ENCODE measurements around the gene EIF4A3. TPM values are rescaled to one million over a fixed set of nuclear protein-coding genes. Genes with fewer than 3 reads are reported as not detected.

EIF4A3 gene
- total and polyA plus RNA-seq, 2 donors: 76.3 to 116 TPM

DNA sequence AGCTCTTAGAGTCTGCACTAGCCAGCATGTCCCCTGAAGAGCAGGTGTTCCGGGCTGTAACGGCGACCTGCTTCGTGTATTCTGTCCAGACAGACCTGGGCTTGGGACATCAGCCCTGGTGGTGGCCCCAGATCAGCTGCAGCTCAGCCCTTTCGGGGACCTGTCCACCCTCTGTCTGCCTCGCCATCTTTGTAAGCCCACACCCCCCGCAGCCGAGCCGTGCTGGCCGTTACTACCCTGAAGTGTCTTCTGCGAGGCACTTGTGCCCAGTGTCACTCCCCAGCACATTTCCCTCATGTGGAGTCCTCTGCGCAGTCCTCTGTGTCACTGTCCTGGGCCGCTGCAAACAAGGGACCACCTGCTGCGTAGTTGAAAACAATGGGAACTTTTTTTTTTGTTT lies 33.3 kb upstream of the EIF4A3 start:
- Histone ChIP-seq H3K9me3 (ENCODE audit: control insufficient read depth in 2 of 2, insufficient read depth in 1 of 2, low read length in 1 of 2) (no peaks in the 10 kb centered on the region), H3K27ac (ENCODE audit: low read depth in 1 of 2, low read length in 1 of 2) (no peak overlapping the region), H3K4me1 (ENCODE audit: control insufficient read depth in 2 of 2, insufficient read depth in 2 of 2, low read length in 2 of 2) (peaks cover 0 to 3% of the 10 kb centered on the region in 2 donors), H3K36me3 (ENCODE audit: control insufficient read depth in 2 of 2, insufficient read depth in 2 of 2, low read length in 1 of 2) (no peaks in the 10 kb centered on the region), H3K4me3 (ENCODE audit: low read length in 2 of 2) (no peak overlapping the region), H3K27me3 (ENCODE audit: control insufficient read depth in 2 of 2, insufficient read depth in 1 of 2, low read length in 1 of 2) (peaks cover 0 to 14% of the 10 kb centered on the region in 2 donors)
- DNase-seq (ENCODE audit: low read depth in 6 of 9, low spot score in 9 of 9): no peak
- 93% methylated on average over 14 of the region's 14 CpGs for WGBS

- no peak for DNase-seq (ENCODE audit: low read depth in 6 of 9, low spot score in 9 of 9)
- WGBS: 91% methylated on average over 21 of the region's 21 CpGs
- H3K4me1 ChIP-seq (ENCODE audit: control insufficient read depth in 2 of 2, insufficient read depth in 2 of 2, low read length in 2 of 2): no peaks in the 10 kb centered on the region
Measured at GRCh38 chr17:80177986-80178595, 31.2 kb upstream of the EIF4A3 start.

DNA sequence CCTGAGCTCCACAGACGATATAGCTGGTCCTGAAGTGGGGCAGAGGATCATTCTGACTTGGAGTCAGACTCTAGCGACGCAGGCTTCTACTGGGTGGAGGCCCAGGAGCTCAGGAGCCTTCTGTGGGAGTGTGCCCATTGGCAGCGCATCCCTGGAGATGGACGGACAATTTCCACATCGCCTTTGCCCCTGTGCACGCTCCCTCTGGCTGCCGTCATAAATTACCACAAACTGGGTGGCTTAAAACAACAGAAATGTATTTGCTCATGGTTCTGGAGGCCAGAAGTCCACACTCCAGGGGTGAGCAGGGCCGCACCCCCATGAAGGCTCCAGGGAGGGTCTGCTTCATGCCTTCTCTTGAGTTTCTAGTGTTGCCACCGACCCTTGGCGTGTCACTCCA lies 29.8 kb upstream of the EIF4A3 start:
- no peak for DNase-seq (ENCODE audit: low read depth in 6 of 9, low spot score in 9 of 9)
- H3K4me3 ChIP-seq (ENCODE audit: low read length in 2 of 2): no peak overlapping the region
- H3K9me3 ChIP-seq (ENCODE audit: control insufficient read depth in 2 of 2, insufficient read depth in 1 of 2, low read length in 1 of 2): no peaks in the 10 kb centered on the region
- 96% methylated on average over 11 of the region's 11 CpGs for WGBS
- H3K27me3 ChIP-seq (ENCODE audit: control insufficient read depth in 2 of 2, insufficient read depth in 1 of 2, low read length in 1 of 2): peaks cover 0 to 16% of the 10 kb centered on the region in 2 donors
- no peaks in the 10 kb centered on the region for H3K36me3 ChIP-seq (ENCODE audit: control insufficient read depth in 2 of 2, insufficient read depth in 2 of 2, low read length in 1 of 2)
- no peak overlapping the region for H3K27ac ChIP-seq (ENCODE audit: low read depth in 1 of 2, low read length in 1 of 2)
- H3K4me1 ChIP-seq (ENCODE audit: control insufficient read depth in 2 of 2, insufficient read depth in 2 of 2, low read length in 2 of 2): no peaks in the 10 kb centered on the region

More at GRCh38 chr17:80177986-80178595, 31.2 kb upstream of the EIF4A3 start:
- Histone ChIP-seq H3K4me3 (ENCODE audit: low read length in 2 of 2) (no peak overlapping the region), H3K9me3 (ENCODE audit: control insufficient read depth in 2 of 2, insufficient read depth in 1 of 2, low read length in 1 of 2) (no peaks in the 10 kb centered on the region), H3K36me3 (ENCODE audit: control insufficient read depth in 2 of 2, insufficient read depth in 2 of 2, low read length in 1 of 2) (no peaks in the 10 kb centered on the region), H3K27me3 (ENCODE audit: control insufficient read depth in 2 of 2, insufficient read depth in 1 of 2, low read length in 1 of 2) (peaks cover 0 to 15% of the 10 kb centered on the region in 2 donors), H3K27ac (ENCODE audit: low read depth in 1 of 2, low read length in 1 of 2) (no peak overlapping the region)

DNA sequence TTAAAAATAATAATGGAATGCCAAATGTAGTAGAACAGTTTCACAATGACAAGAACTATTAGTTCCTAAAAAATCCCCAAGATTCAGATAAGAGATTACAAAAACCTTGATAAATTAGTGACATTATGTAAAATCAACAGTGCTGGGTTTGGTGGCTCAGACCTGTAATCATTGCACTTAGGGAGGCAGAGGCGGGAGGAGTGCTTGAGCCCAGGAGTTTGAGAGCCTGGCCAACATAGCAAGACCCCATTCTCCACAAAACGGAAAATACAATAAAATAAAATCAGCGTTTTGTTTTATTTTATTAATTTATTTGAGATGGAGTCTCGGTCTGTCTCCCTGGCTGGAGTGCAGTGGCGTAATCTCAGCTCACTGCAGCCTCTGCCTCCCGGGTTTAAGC lies 27.0 kb upstream of the EIF4A3 start:
- WGBS: 97% methylated on average over 6 of the region's 6 CpGs
- Histone ChIP-seq H3K36me3 (ENCODE audit: control insufficient read depth in 2 of 2, insufficient read depth in 2 of 2, low read length in 1 of 2) (no peaks in the 10 kb centered on the region), H3K4me1 (ENCODE audit: control insufficient read depth in 2 of 2, insufficient read depth in 2 of 2, low read length in 2 of 2) (no peaks in the 10 kb centered on the region), H3K27ac (ENCODE audit: low read depth in 1 of 2, low read length in 1 of 2) (no peak overlapping the region), H3K9me3 (ENCODE audit: control insufficient read depth in 2 of 2, insufficient read depth in 1 of 2, low read length in 1 of 2) (no peaks in the 10 kb centered on the region), H3K4me3 (ENCODE audit: low read length in 2 of 2) (no peak overlapping the region), H3K27me3 (ENCODE audit: control insufficient read depth in 2 of 2, insufficient read depth in 1 of 2, low read length in 1 of 2) (peaks cover 0 to 16% of the 10 kb centered on the region in 2 donors)
- DNase-seq (ENCODE audit: low read depth in 6 of 9, low spot score in 9 of 9): no peak

DNA sequence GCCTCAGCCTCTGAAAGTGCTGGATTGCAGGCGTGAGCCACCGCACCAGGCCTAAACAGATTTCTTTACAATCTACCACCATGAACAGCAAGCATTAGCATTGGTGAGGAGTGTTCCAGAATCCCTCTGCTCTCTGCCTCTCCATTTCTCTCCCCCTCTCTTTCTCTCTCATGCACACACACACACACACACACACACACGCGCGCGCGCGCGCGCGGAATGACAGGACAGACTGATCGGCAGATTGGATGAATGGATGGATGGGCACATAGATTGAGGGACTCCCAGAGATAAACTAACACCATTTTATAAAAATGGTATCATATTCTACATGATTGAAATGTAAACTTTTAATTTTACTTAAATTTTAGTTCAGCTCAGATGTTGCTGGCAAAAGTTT lies 26.2 kb upstream of the EIF4A3 start:
- no peaks in the 10 kb centered on the region for H3K4me1 ChIP-seq (ENCODE audit: control insufficient read depth in 2 of 2, insufficient read depth in 2 of 2, low read length in 2 of 2)
- no peak for DNase-seq (ENCODE audit: low read depth in 6 of 9, low spot score in 9 of 9)
- no peaks in the 10 kb centered on the region for H3K9me3 ChIP-seq (ENCODE audit: control insufficient read depth in 2 of 2, insufficient read depth in 1 of 2, low read length in 1 of 2)
- peaks cover 0 to 13% of the 10 kb centered on the region in 2 donors for H3K27me3 ChIP-seq (ENCODE audit: control insufficient read depth in 2 of 2, insufficient read depth in 1 of 2, low read length in 1 of 2)
- H3K36me3 ChIP-seq (ENCODE audit: control insufficient read depth in 2 of 2, insufficient read depth in 2 of 2, low read length in 1 of 2): no peaks in the 10 kb centered on the region
- no peak overlapping the region for H3K27ac ChIP-seq (ENCODE audit: low read depth in 1 of 2, low read length in 1 of 2)
- H3K4me3 ChIP-seq (ENCODE audit: low read length in 2 of 2): no peak overlapping the region
- 78% methylated on average over 12 of the region's 12 CpGs for WGBS

DNA sequence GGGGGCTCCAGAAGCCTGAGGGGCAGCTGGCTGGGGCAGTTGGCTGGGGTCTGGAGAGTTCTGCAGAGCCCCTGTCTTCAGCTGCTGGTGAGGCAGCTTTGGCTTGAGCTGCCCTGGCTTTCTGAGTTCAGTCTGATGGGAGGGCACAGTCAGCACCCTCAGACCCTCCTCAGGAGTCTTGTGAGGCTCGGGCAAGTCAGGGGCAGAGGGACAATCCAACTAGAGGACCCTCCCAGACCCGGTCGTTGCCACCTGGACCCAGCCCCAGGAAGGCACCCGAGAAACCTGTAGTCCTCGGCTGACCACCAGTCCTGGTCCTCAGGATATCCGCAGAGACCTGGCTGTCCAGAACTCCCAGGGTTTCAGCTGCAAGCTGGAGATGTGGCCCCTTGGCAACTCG lies 24.8 kb upstream of the EIF4A3 start:
- DNase-seq (ENCODE audit: low read depth in 6 of 9, low spot score in 9 of 9): no peak
- H3K4me1 ChIP-seq (ENCODE audit: control insufficient read depth in 2 of 2, insufficient read depth in 2 of 2, low read length in 2 of 2): no peaks in the 10 kb centered on the region
- H3K4me3 ChIP-seq (ENCODE audit: low read length in 2 of 2): no peak overlapping the region
- H3K36me3 ChIP-seq (ENCODE audit: control insufficient read depth in 2 of 2, insufficient read depth in 2 of 2, low read length in 1 of 2): no peaks in the 10 kb centered on the region
- no peak overlapping the region for H3K27ac ChIP-seq (ENCODE audit: low read depth in 1 of 2, low read length in 1 of 2)
- no peaks in the 10 kb centered on the region for H3K9me3 ChIP-seq (ENCODE audit: control insufficient read depth in 2 of 2, insufficient read depth in 1 of 2, low read length in 1 of 2)
- whole genome bisulfite sequencing: 95% methylated on average over 7 of the region's 7 CpGs
- H3K27me3 ChIP-seq (ENCODE audit: control insufficient read depth in 2 of 2, insufficient read depth in 1 of 2, low read length in 1 of 2): peaks cover 0 to 10% of the 10 kb centered on the region in 2 donors

- 86% methylated on average over 19 of the region's 19 CpGs for WGBS
- H3K9me3 ChIP-seq (ENCODE audit: control insufficient read depth in 2 of 2, insufficient read depth in 1 of 2, low read length in 1 of 2): no peaks in the 10 kb centered on the region
- H3K4me3 ChIP-seq (ENCODE audit: low read length in 2 of 2): no peak within 1 kb of the TSS
- no peak within 1 kb of the TSS for H3K27ac ChIP-seq (ENCODE audit: low read depth in 1 of 2, low read length in 1 of 2)
- H3K36me3 ChIP-seq (ENCODE audit: control insufficient read depth in 2 of 2, insufficient read depth in 2 of 2, low read length in 1 of 2): no peaks in the 10 kb centered on the region
- H3K4me1 ChIP-seq (ENCODE audit: control insufficient read depth in 2 of 2, insufficient read depth in 2 of 2, low read length in 2 of 2): no peaks in the 10 kb centered on the region
- no peak for DNase-seq (ENCODE audit: low read depth in 6 of 9, low spot score in 9 of 9)
- H3K27me3 ChIP-seq (ENCODE audit: control insufficient read depth in 2 of 2, insufficient read depth in 1 of 2, low read length in 1 of 2): peaks cover 0 to 10% of the 10 kb centered on the region in 2 donors
Measured at GRCh38 chr17:80169784-80170500, 23.0 kb upstream of the EIF4A3 start, which contains the start of gene CARD14. TSS of gene CARD14 (plus strand) at chr17:80170030. CDS start at chr17:80181439, 11,409 bp downstream.

DNA sequence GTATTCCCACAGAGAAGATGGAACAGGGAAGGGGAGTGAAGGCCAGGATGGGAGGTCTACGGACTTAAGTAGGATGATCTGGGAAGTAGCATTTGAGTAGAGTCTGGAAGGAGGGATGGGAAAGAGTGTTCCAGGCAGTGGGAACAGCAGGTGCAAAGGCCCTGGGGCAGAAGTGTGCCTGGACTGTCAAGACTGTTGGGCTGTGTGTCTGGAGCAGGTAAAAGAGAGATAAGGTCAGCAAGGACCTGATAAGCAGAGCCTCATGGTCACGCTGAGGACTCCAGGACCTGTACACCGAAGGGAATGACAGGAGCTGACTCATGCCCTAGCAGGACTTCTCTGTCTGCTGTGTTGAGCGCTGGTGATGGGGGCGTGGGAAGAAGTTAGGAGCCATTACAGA lies 22.2 kb upstream of the EIF4A3 start:
- 98% methylated on average over 5 of the region's 5 CpGs for WGBS
- peaks cover 0 to 7% of the 10 kb centered on the region in 2 donors for H3K27me3 ChIP-seq (ENCODE audit: control insufficient read depth in 2 of 2, insufficient read depth in 1 of 2, low read length in 1 of 2)
- no peak overlapping the region for H3K27ac ChIP-seq (ENCODE audit: low read depth in 1 of 2, low read length in 1 of 2)
- no peak overlapping the region for H3K4me3 ChIP-seq (ENCODE audit: low read length in 2 of 2)
- no peaks in the 10 kb centered on the region for H3K4me1 ChIP-seq (ENCODE audit: control insufficient read depth in 2 of 2, insufficient read depth in 2 of 2, low read length in 2 of 2)
- DNase-seq (ENCODE audit: low read depth in 6 of 9, low spot score in 9 of 9): no peak
- no peaks in the 10 kb centered on the region for H3K36me3 ChIP-seq (ENCODE audit: control insufficient read depth in 2 of 2, insufficient read depth in 2 of 2, low read length in 1 of 2)
- no peaks in the 10 kb centered on the region for H3K9me3 ChIP-seq (ENCODE audit: control insufficient read depth in 2 of 2, insufficient read depth in 1 of 2, low read length in 1 of 2)

DNA sequence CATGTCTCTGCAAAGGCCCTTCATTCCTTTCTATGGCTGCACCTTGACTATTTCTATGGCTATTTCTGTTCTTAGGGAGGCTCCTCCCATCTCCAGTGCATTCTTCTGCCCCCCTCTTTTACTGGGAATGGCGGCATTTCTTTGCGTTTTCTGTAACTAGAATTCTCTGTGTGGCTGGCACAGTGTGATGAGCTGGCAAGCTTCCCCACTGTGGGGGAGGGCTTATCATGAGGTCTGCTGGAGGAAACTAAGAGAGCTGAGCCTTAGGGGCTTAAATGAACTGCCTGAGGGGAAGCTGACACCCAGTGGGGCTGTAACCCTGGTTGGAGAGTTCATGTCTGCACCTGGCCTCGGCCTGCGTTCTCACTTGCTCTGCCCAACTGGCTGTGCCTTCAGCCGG lies 21.4 kb upstream of the EIF4A3 start:
- Histone ChIP-seq H3K4me3 (ENCODE audit: low read length in 2 of 2) (no peak overlapping the region), H3K9me3 (ENCODE audit: control insufficient read depth in 2 of 2, insufficient read depth in 1 of 2, low read length in 1 of 2) (no peaks in the 10 kb centered on the region), H3K36me3 (ENCODE audit: control insufficient read depth in 2 of 2, insufficient read depth in 2 of 2, low read length in 1 of 2) (no peaks in the 10 kb centered on the region), H3K27ac (ENCODE audit: low read depth in 1 of 2, low read length in 1 of 2) (no peak overlapping the region), H3K4me1 (ENCODE audit: control insufficient read depth in 2 of 2, insufficient read depth in 2 of 2, low read length in 2 of 2) (no peaks in the 10 kb centered on the region), H3K27me3 (ENCODE audit: control insufficient read depth in 2 of 2, insufficient read depth in 1 of 2, low read length in 1 of 2) (peaks cover 0 to 7% of the 10 kb centered on the region in 2 donors)
- DNase-seq (ENCODE audit: low read depth in 6 of 9, low spot score in 9 of 9): no peak
- WGBS: 93% methylated on average over 5 of the region's 5 CpGs
